ENCODE results near the gene HIPK2. TPM values are rescaled to one million over a fixed set of nuclear protein-coding genes. Genes with fewer than 3 reads are reported as not detected.

HIPK2 gene
- total and polyA plus RNA-seq, 2 experiments from 2014 or later = 18.2 to 22.9 TPM

GRCh38 chr7:139669106-139670061, 108.4 kb downstream of the HIPK2 start:
- Histone ChIP-seq H3K9me2 (replicated peaks; ENCODE audit: insufficient read depth) (no peaks in the 10 kb centered on the region), H3K4me2 (no peak overlapping the region), H3K27ac (no peak overlapping the region), H3K9me3 (ENCODE audit: low read depth) (no peaks in the 10 kb centered on the region), H3K27me3 (no peaks in the 10 kb centered on the region), H3K36me3 (replicated peaks; ENCODE audit: insufficient read depth, low read depth) (no peaks in the 10 kb centered on the region), H3K4me3 (no peak overlapping the region), H2AFZ (no peak overlapping the region), H3K79me2 (peaks cover 54% of the 10 kb centered on the region), H4K20me1 (ENCODE audit: insufficient read depth, poor library complexity, severe bottlenecking) (no peaks in the 10 kb centered on the region), H3K4me1 (ENCODE audit: insufficient read depth) (no peaks in the 10 kb centered on the region)
- 71% methylated on average over 11 of the region's 11 CpGs for WGBS (ENCODE audit: low lambda C conversion rate, missing lambda C conversion rate)
- no peak for TF ChIP-seq CTCF (IDR thresholded peaks at IDR 0.05; ENCODE audit: poor library complexity)
- TF ChIP-seq EZH2 (IDR thresholded peaks at IDR 0.05; ENCODE audit: borderline replicate concordance) = no peak
- TF ChIP-seq EZH2phosphoT487 (IDR thresholded peaks at IDR 0.05; ENCODE audit: low read depth, severe bottlenecking, unreplicated experiment) = no peak
- no peak for DNase-seq (ENCODE audit: low spot score)

DNA sequence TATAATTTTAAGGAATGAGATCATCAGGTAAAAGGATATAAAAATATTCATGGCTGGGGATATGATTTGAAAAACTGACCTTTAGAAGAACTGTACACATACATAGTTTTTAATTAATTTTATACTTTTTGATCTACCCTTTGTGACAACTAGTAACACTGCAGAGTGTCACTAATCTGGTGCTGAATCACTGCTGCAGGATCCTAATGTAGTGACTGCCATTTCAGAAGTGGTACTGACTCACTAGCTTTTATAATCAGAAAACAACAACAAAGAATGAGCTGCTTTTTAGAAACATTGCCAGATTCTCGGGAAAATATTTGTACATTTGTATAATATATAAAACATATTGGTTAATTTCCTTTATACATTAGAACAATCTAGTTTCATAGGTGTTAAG, 110.4 kb downstream of the HIPK2 start:
- Histone ChIP-seq H3K4me3 (no peak overlapping the region), H3K9me2 (replicated peaks; ENCODE audit: insufficient read depth) (no peaks in the 10 kb centered on the region), H2AFZ (no peak overlapping the region), H3K36me3 (replicated peaks; ENCODE audit: insufficient read depth, low read depth) (no peaks in the 10 kb centered on the region), H3K4me1 (ENCODE audit: insufficient read depth) (no peaks in the 10 kb centered on the region), H3K4me2 (no peak overlapping the region), H3K9me3 (ENCODE audit: low read depth) (no peaks in the 10 kb centered on the region), H3K27ac (no peak overlapping the region), H3K27me3 (no peaks in the 10 kb centered on the region), H4K20me1 (ENCODE audit: insufficient read depth, poor library complexity, severe bottlenecking) (no peaks in the 10 kb centered on the region), H3K79me2 (peaks cover 65% of the 10 kb centered on the region)
- WGBS (ENCODE audit: low lambda C conversion rate, missing lambda C conversion rate) = 91% methylated on average over 1 of the region's 1 CpG
- TF ChIP-seq EZH2 (IDR thresholded peaks at IDR 0.05; ENCODE audit: borderline replicate concordance) (no peak), CTCF (IDR thresholded peaks at IDR 0.05; ENCODE audit: poor library complexity) (no peak), EZH2phosphoT487 (IDR thresholded peaks at IDR 0.05; ENCODE audit: low read depth, severe bottlenecking, unreplicated experiment) (no peak)
- no peak for DNase-seq (ENCODE audit: low spot score)

DNA sequence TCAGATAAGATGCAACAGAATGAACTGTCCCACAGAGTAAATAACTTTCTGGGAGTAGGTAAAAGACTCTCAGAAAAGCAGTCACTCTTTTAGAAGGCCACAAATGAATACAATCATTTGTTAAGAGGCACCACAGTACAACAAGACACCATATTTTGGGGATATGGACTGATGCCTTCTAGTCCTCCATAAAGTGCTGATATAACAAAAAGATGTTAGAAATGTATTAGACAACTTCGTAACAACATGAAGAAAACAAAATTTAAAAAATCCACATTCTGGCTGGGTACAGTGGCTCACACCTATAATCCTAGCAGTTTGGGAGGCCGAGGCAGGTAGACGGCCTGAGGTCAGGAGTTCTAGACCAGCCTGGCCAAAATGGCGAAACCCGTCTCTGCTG, 111.3 kb downstream of the HIPK2 start:
- WGBS (ENCODE audit: low lambda C conversion rate, missing lambda C conversion rate) = 95% methylated on average over 5 of the region's 5 CpGs
- H3K9me3 ChIP-seq (ENCODE audit: low read depth) = no peaks in the 10 kb centered on the region
- peaks cover 5% of the 10 kb centered on the region for H3K4me1 ChIP-seq (ENCODE audit: insufficient read depth)
- TF ChIP-seq EZH2 (IDR thresholded peaks at IDR 0.05; ENCODE audit: borderline replicate concordance) (no peak), CTCF (IDR thresholded peaks at IDR 0.05; ENCODE audit: poor library complexity) (no peak), EZH2phosphoT487 (IDR thresholded peaks at IDR 0.05; ENCODE audit: low read depth, severe bottlenecking, unreplicated experiment) (no peak)
- H3K9me2 ChIP-seq (replicated peaks; ENCODE audit: insufficient read depth) = no peaks in the 10 kb centered on the region
- no peak for DNase-seq (ENCODE audit: low spot score)
- H4K20me1 ChIP-seq (ENCODE audit: insufficient read depth, poor library complexity, severe bottlenecking) = peaks cover 2% of the 10 kb centered on the region
- H3K27ac ChIP-seq = no peak overlapping the region
- peaks cover 74% of the 10 kb centered on the region for H3K79me2 ChIP-seq
- no peak overlapping the region for H3K4me3 ChIP-seq
- H3K27me3 ChIP-seq = no peaks in the 10 kb centered on the region
- no peak overlapping the region for H3K4me2 ChIP-seq
- H2AFZ ChIP-seq = no peak overlapping the region
- H3K36me3 ChIP-seq (replicated peaks; ENCODE audit: insufficient read depth, low read depth) = no peaks in the 10 kb centered on the region

All from hepatocyte (in vitro differentiated cells).